Esophagus muscularis mucosa (tissue), 4 donors: ENCODE results near the gene TIE1. TPM values are rescaled to one million over a fixed set of nuclear protein-coding genes. Genes with fewer than 3 reads are reported as not detected.

Experiments used
- DNase-seq: peaks from one replicate; pipeline ENCODE4 v3.0.0-alpha.2; 2017; ENCODE audit errors: extremely low spot score
- H3K27ac ChIP-seq, 4 donors: fragments of 200-600 bp; sonication (generic); replicated peaks in 1 of 4; 1 replicate in 3 of 4; 2 replicates in 1 of 4; pipeline ENCODE4 v1.5.1; 2016 to 2019; ENCODE audit warnings: mild to moderate bottlenecking in 1 of 4
- H3K27me3 ChIP-seq, 4 donors: fragments of 200-600 bp; sonication (generic); one replicate each; pipeline versions ENCODE4 v1.5.1 to v1.6.0; 2016 to 2019
- H3K36me3 ChIP-seq, 4 donors: fragments of 200-600 bp; sonication (generic); one replicate each; pipeline ENCODE4 v1.5.1; 2016 to 2019
- H3K4me1 ChIP-seq, 4 donors: fragments of 200-600 bp; sonication (generic); one replicate each; pipeline ENCODE4 v1.5.1; 2016 to 2019
- H3K4me3 ChIP-seq, 4 donors: fragments of 200-600 bp; sonication (generic); 1 replicate in 2 of 4; 2 replicates in 2 of 4; pipeline ENCODE4 v1.5.1; 2016 to 2019; ENCODE audit warnings: mild to moderate bottlenecking in 4 of 4, moderate library complexity in 1 of 4
- H3K9me3 ChIP-seq, 4 donors: fragments of 200-600 bp; sonication (generic); 1 replicate in 3 of 4; 2 replicates in 1 of 4; pipeline ENCODE4 v1.5.1; 2016 to 2019
- CTCF ChIP-seq, 3 experiments: fragments of 200-600 bp in 2 of 3; fragments of 450-650 bp in 1 of 3; sonication (generic) in 2 of 3; IDR thresholded peaks; one replicate each; pipeline ENCODE4 v1.5.1; 2017 to 2019; ENCODE audit warnings: antibody characterized with exemption in 3 of 3, mild to moderate bottlenecking in 2 of 3, moderate library complexity in 1 of 3
- EP300 ChIP-seq: sonication (generic); formaldehyde crosslinking; IDR thresholded peaks from one replicate; pipeline ENCODE4 v1.6.1; 2017; ENCODE audit warnings: antibody characterized with exemption
- POLR2A ChIP-seq: fragments of 450-650 bp; IDR thresholded peaks from one replicate; pipeline ENCODE4 v1.6.1; 2017; ENCODE audit warnings: antibody characterized with exemption, moderate library complexity, mild to moderate bottlenecking, low read depth
- POLR2AphosphoS5 ChIP-seq, 2 donors: sonication (generic); formaldehyde crosslinking; IDR thresholded peaks; one replicate each; pipeline ENCODE4 v1.6.1; 2017; ENCODE audit warnings: antibody characterized with exemption in 2 of 2
- WGBS: methylation state at CpG from one replicate; pipeline ENCODE4 v1.1.5; 2018; 5-methylcytosine and 5-hydroxymethylcytosine counted together
- intact Hi-C: fragments of 100-400 bp; cut with DNase I; formaldehyde crosslinking; loops from one replicate; pipeline ENCODE4 v1.15.1; 2023
- total RNA-seq, 4 donors: library from RNA; depleted of rRNA; stranded (reverse); fragments of >200 nt; gene quantifications; one replicate each; pipeline versions ENCODE4 v1.1.0 to v1.2.1, GENCODE V29; 2016

The TIE1 gene
- 10 to 100 TPM; 16.2 to 51.1 (median 32.6) TPM for total RNA-seq

GRCh38 chr1:43300378-43301094, at the start of gene TIE1:
Gene TIE1, plus strand, starts transcription at chr1:43300982. Its CDS starts 90 bp downstream, at chr1:43301072.
- no peak for DNase-seq
- intact Hi-C loops, result no loop called here
- Histone ChIP-seq H3K9me3 (no peaks in the 10 kb centered on the region), H3K4me1 (peaks cover 39 to 50% (median 45%) of the 10 kb centered on the region in 4 donors), H3K4me3 (peak within 1 kb of the TSS; percentile 29 to 50 (median 40)), H3K27me3 (no peaks in the 10 kb centered on the region), H3K27ac (peak within 1 kb of the TSS; percentile 45 to 59 (median 56)), H3K36me3 (peaks cover 0 to 2% (median 0%) of the 10 kb centered on the region in 4 donors)
- WGBS, result 81% methylated on average over 6 of the region's 10 CpGs
- TF ChIP-seq POLR2AphosphoS5 (IDR thresholded peaks at IDR 0.05), result peak; percentile 52 to 77
- no peak for TF ChIP-seq EP300
- TF ChIP-seq POLR2A, result no peak

DNA sequence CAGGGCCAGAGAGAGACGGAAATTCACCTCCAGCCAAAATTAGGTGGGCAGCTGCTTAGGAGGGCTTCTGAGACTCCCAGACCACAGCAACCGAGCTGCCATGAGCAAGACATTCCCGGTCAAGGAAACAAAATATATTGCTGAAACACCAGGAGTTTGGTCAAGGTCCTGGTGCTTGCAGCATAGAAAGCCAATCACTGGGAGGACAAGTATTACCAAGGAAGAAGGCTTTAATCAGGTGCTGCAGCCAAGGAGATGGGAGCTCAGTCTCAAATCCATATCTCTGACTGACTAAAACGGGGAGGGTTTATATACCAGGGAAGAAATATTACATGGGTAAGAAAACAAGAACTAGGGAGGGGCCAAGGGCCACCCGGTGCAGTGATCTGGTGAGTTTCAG, 49.8 kb upstream of the TIE1 start:
- Histone ChIP-seq H3K9me3 (no peaks in the 10 kb centered on the region), H3K27me3 (no peaks in the 10 kb centered on the region), H3K36me3 (no peaks in the 10 kb centered on the region), H3K27ac (no peak overlapping the region), H3K4me3 (no peak overlapping the region), H3K4me1 (peaks cover 0 to 6% (median 0%) of the 10 kb centered on the region in 4 donors)
- TF ChIP-seq CTCF (IDR thresholded peaks at IDR 0.05) (no peak), EP300 (no peak), POLR2A (no peak), POLR2AphosphoS5 (IDR thresholded peaks at IDR 0.05) (no peak)
- intact Hi-C loops, result no loop called here
- 86% methylated on average over 5 of the region's 5 CpGs for WGBS
- DNase-seq, result no peak

DNA sequence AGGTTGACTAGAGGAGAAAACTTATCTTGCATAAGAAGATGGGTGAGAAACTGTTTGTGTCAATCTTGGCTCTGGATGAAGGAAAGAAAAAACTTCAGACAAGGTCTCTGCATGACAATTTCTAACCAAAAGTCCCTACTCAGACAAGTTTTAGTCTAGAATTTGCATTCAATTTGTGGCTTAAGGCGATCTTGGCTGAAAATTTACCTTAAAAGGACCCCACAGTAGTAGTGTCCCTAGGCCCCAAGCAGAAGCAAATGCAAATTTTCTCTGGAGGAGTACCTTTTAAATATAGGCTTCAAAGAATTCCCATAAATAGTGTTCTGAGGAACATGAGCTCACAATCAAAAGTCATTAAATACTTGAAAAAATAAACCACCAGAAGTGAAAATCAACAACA, 48.6 kb upstream of the TIE1 start:
- H3K27ac ChIP-seq, result no peak overlapping the region
- no peaks in the 10 kb centered on the region for H3K9me3 ChIP-seq
- no peak for DNase-seq
- H3K4me1 ChIP-seq, result peaks cover 0 to 8% (median 0%) of the 10 kb centered on the region in 4 donors
- H3K27me3 ChIP-seq, result no peaks in the 10 kb centered on the region
- WGBS, result 76% methylated on average over 1 of the region's 1 CpG
- intact Hi-C loops, result no loop called here
- H3K36me3 ChIP-seq, result no peaks in the 10 kb centered on the region
- TF ChIP-seq POLR2AphosphoS5 (IDR thresholded peaks at IDR 0.05) (no peak), POLR2A (no peak), EP300 (no peak), CTCF (IDR thresholded peaks at IDR 0.05) (no peak)
- no peak overlapping the region for H3K4me3 ChIP-seq

DNA sequence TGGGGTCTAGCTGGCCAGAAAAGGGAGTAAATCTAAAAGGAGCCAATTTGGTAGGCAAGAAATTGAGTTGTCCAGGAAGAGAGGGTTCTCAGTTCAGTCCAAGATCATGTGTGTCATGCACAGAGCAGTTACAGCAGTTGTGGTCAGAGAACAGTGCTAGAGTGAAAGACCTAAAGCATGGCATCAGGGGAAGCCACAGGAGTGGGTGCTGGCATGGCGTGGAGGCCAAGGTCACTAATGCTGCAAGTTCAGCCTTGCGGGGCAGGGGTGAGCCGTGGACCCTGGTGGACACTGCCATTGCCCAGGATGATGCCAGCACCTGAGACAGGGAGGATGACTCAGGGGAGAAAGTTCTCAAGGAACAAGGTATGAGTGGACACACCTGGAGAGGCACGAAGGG, 47.6 kb upstream of the TIE1 start:
- intact Hi-C loops, result no loop called here
- no peak for DNase-seq
- Histone ChIP-seq H3K4me3 (no peak overlapping the region), H3K4me1 (peaks cover 0 to 8% (median 0%) of the 10 kb centered on the region in 4 donors), H3K36me3 (no peaks in the 10 kb centered on the region), H3K27me3 (no peaks in the 10 kb centered on the region), H3K27ac (no peak overlapping the region), H3K9me3 (no peaks in the 10 kb centered on the region)
- no peak for TF ChIP-seq CTCF (IDR thresholded peaks at IDR 0.05)
- TF ChIP-seq POLR2AphosphoS5 (IDR thresholded peaks at IDR 0.05), result no peak
- no peak for TF ChIP-seq EP300
- no peak for TF ChIP-seq POLR2A
- WGBS, result 98% methylated on average over 4 of the region's 4 CpGs

DNA sequence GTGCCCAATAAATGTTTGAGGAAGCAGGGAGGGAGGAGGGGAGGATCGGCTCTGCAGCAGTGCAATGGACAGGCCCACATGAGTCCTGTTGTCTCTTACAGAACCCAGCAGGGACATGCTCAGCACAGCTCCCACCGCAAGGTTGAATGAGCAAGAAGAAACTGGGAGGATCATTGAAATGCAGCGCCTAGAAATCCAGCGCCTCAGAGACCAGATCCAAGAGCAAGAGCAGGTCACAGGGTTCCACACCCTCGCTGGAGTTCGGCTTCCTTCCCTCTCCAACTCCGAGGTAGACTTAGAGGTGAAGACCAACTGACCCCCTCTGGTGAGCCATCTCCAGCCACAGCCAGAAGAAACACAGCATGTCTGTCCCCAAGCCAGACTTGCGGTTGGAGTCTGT, 46.9 kb upstream of the TIE1 start:
- TF ChIP-seq EP300 (no peak), CTCF (IDR thresholded peaks at IDR 0.05) (no peak), POLR2AphosphoS5 (IDR thresholded peaks at IDR 0.05) (no peak), POLR2A (no peak)
- no peak for DNase-seq
- Histone ChIP-seq H3K27ac (no peak overlapping the region), H3K9me3 (no peaks in the 10 kb centered on the region), H3K4me1 (peaks cover 0 to 8% (median 0%) of the 10 kb centered on the region in 4 donors), H3K4me3 (no peak overlapping the region), H3K27me3 (no peaks in the 10 kb centered on the region), H3K36me3 (no peaks in the 10 kb centered on the region)
- 85% methylated on average over 5 of the region's 8 CpGs for WGBS
- intact Hi-C loops, result no loop called here
